ENCODE data around the gene PEMT.

PEMT gene

GRCh38 chr17:17457680-17458079, 133.8 kb downstream of the PEMT start:
- CTCF ChIA-PET: interaction anchor here (0.6 kb wide), 1 partner anchor 15 kb away, joined by 3 read pairs; no protein-coding TSS in a partner anchor
- TF ChIP-seq MZF1 (tag by site-specific recombination; IDR thresholded peaks at IDR 0.05; ENCODE audit: borderline replicate concordance) (no peak), ZNF791 (tag by site-specific recombination; IDR thresholded peaks at IDR 0.05) (no peak), ZSCAN5A (tag by site-specific recombination; IDR thresholded peaks at IDR 0.05) (no peak)

GRCh38 chr17:17456251-17456650, 135.3 kb downstream of the PEMT start:
- ChIA-PET POLR2A (interaction anchor here (0.6 to 1.0 kb wide), 2 partner anchors 40 to 74 kb away, joined by 3 to 8 read pairs; partner anchors contain the start of gene RASD1), CTCF (interaction anchor here (1.1 kb wide), 2 partner anchors 11 to 109 kb away, joined by 3 to 4 read pairs; no protein-coding TSS in a partner anchor)
- H3K4me1 ChIP-seq (ENCODE audit: control insufficient read depth, insufficient read depth, low read length): no peaks in the 10 kb centered on the region
- H3K4me3 ChIP-seq (ENCODE audit: low read depth, low read length): no peak overlapping the region
- no peaks in the 10 kb centered on the region for H3K9me3 ChIP-seq (ENCODE audit: control insufficient read depth, insufficient read depth, low read depth, low read length)
- H3K36me3 ChIP-seq (ENCODE audit: control insufficient read depth in 2 of 2, insufficient read depth in 1 of 2, low read length in 2 of 2): no peaks in the 10 kb centered on the region
- no peak overlapping the region for H3K27ac ChIP-seq (ENCODE audit: extremely low read depth, low read depth, low read length)
- TF ChIP-seq OVOL3 (tag by site-specific recombination; IDR thresholded peaks at IDR 0.05): no peak
- TF ChIP-seq ZNF76 (tag by site-specific recombination; IDR thresholded peaks at IDR 0.05; ENCODE audit: borderline replicate concordance, low read depth): no peak
- no peak for TF ChIP-seq PBX3 (CRISPR knock-in tag; IDR thresholded peaks at IDR 0.05)
- no peak for TF ChIP-seq ZBTB1 (tag by site-specific recombination; IDR thresholded peaks at IDR 0.05)
- no peak for TF ChIP-seq ZNF391 (tag by site-specific recombination; IDR thresholded peaks at IDR 0.05; ENCODE audit: borderline replicate concordance, low read depth)
- no peak for TF ChIP-seq KLF10 (tag by site-specific recombination; IDR thresholded peaks at IDR 0.05)
- no peak for TF ChIP-seq ZNF580 (tag by site-specific recombination; IDR thresholded peaks at IDR 0.05)
- TF ChIP-seq ZFP3 (tag by site-specific recombination; IDR thresholded peaks at IDR 0.05; ENCODE audit: low read depth): no peak
- no peak for TF ChIP-seq ZNF654 (tag by site-specific recombination; IDR thresholded peaks at IDR 0.05; ENCODE audit: low read depth)
- TF ChIP-seq ZNF791 (tag by site-specific recombination; IDR thresholded peaks at IDR 0.05): no peak
- no peak for TF ChIP-seq GLIS2 (tag by site-specific recombination; IDR thresholded peaks at IDR 0.05)
- TF ChIP-seq ZNF19 (tag by site-specific recombination; IDR thresholded peaks at IDR 0.05; ENCODE audit: low read depth): no peak
- no peak for TF ChIP-seq ZNF624 (tag by site-specific recombination; IDR thresholded peaks at IDR 0.05)
- TF ChIP-seq ZNF610 (tag by site-specific recombination; IDR thresholded peaks at IDR 0.05; ENCODE audit: borderline replicate concordance): no peak
- TF ChIP-seq KLF16 (tag by site-specific recombination; IDR thresholded peaks at IDR 0.05): no peak
- no peak for TF ChIP-seq ZNF2 (tag by site-specific recombination; IDR thresholded peaks at IDR 0.05)
- no peak for TF ChIP-seq WT1 (tag by site-specific recombination; IDR thresholded peaks at IDR 0.05)
- no peak for TF ChIP-seq ZBTB21 (tag by site-specific recombination; IDR thresholded peaks at IDR 0.05)

More at GRCh38 chr17:17457680-17458079, 133.8 kb downstream of the PEMT start:
- POLR2A ChIA-PET: no interaction called here
- H3K4me1 ChIP-seq (ENCODE audit: control insufficient read depth, insufficient read depth, low read length): no peaks in the 10 kb centered on the region
- H3K27ac ChIP-seq (ENCODE audit: extremely low read depth, low read depth, low read length): no peak overlapping the region
- no peaks in the 10 kb centered on the region for H3K36me3 ChIP-seq (ENCODE audit: control insufficient read depth in 2 of 2, insufficient read depth in 1 of 2, low read length in 2 of 2)
- no peak overlapping the region for H3K4me3 ChIP-seq (ENCODE audit: low read depth, low read length)
- no peaks in the 10 kb centered on the region for H3K9me3 ChIP-seq (ENCODE audit: control insufficient read depth, insufficient read depth, low read depth, low read length)

All from HEK293 (cell line).